ENCODE measurements around the gene ACTR3C. TPM values are rescaled to one million over a fixed set of nuclear protein-coding genes. Genes with fewer than 3 reads are reported as not detected.
"Not testable (repeated sequence)": the region's sequence is repeated elsewhere in the genome, so short reads cannot be mapped to it uniquely, and the experiment has no call there.

The ACTR3C gene
- total RNA-seq, 1 experiment from 2014 or later: 2.2 TPM

DNA sequence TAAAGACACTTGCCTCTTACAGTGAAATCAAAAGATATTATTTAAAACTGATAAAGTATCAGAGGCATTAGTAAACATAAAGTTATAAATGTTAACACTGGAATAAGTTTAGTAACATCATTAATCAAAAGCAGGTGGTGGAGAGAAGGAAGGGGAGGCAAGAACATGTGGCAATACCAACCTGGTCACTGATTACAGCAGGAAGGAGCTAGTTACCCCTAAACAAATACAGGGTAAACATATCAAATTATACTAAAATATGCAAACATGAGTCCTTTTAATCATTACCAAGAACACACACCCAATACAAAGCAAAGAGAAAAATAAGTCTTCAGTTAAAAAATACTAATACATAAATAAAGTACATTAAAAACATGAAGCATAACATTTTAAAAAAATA is 25.4 kb downstream of the ACTR3C start:
- H3K4me1 ChIP-seq (ENCODE audit: insufficient read depth, low read length); H3K14ac ChIP-seq (ENCODE audit: insufficient read depth, low read length); H2AFZ ChIP-seq (ENCODE audit: low read length); H4K8ac ChIP-seq (replicated peaks; ENCODE audit: insufficient read length, low read depth, low read length); H2BK12ac ChIP-seq (ENCODE audit: insufficient read length, low read depth, low read length); H3K27ac ChIP-seq (ENCODE audit: insufficient read length, low read depth, low read length); H2BK15ac ChIP-seq (ENCODE audit: low read depth, low read length); H3K79me1 ChIP-seq (ENCODE audit: insufficient read depth, low read depth, low read length, poor library complexity, severe bottlenecking); H3T11ph ChIP-seq (ENCODE audit: low read length); H3K23me2 ChIP-seq (ENCODE audit: insufficient read length, low read depth, low read length, poor library complexity, severe bottlenecking); H2BK120ac ChIP-seq (ENCODE audit: low read depth, low read length, poor library complexity, severe bottlenecking); H3K9me3 Mint-ChIP-seq; H3K56ac ChIP-seq (ENCODE audit: insufficient read length, low read depth, low read length); H3K9ac ChIP-seq (ENCODE audit: extremely low read depth, insufficient read length, low read length); H3K23ac ChIP-seq (ENCODE audit: insufficient read length, low read depth, low read length); DNase-seq; H3K4me1 Mint-ChIP-seq; H2AK5ac ChIP-seq (ENCODE audit: insufficient read length, low read length); H4K91ac ChIP-seq (ENCODE audit: insufficient read length, low read depth, low read length); H3K18ac ChIP-seq (ENCODE audit: insufficient read length, low read depth, low read length); H3K4me2 ChIP-seq (ENCODE audit: insufficient read depth, insufficient read length, low read length); H4K5ac ChIP-seq (ENCODE audit: insufficient read length, low read depth, low read length); H3K9me3 ChIP-seq (ENCODE audit: control insufficient read depth, low read depth, low read length); H3K27ac Mint-ChIP-seq; H3K4me3 Mint-ChIP-seq; H2BK20ac ChIP-seq (ENCODE audit: low read depth, low read length, poor library complexity, severe bottlenecking); H2BK5ac ChIP-seq (ENCODE audit: insufficient read length, low read length); H3K27me3 ChIP-seq (ENCODE audit: insufficient read depth, low read length); H4K20me1 ChIP-seq (ENCODE audit: control insufficient read depth, insufficient read depth, insufficient read length); H3K79me2 ChIP-seq (ENCODE audit: insufficient read depth, low read length); H3K36me3 Mint-ChIP-seq (ENCODE audit: insufficient read depth in 1 of 3, low read depth in 3 of 3); H3K4ac ChIP-seq (ENCODE audit: low read depth, low read length): not testable (repeated sequence)
- H3K27me3 Mint-ChIP-seq (ENCODE audit: low read depth): peaks cover 21% of the 10 kb centered on the region

- H3K27ac Mint-ChIP-seq; H3K23me2 ChIP-seq (ENCODE audit: insufficient read length, low read depth, low read length, poor library complexity, severe bottlenecking); H4K5ac ChIP-seq (ENCODE audit: insufficient read length, low read depth, low read length); H3K36me3 Mint-ChIP-seq (ENCODE audit: insufficient read depth in 1 of 3, low read depth in 3 of 3); H3K79me1 ChIP-seq (ENCODE audit: insufficient read depth, low read depth, low read length, poor library complexity, severe bottlenecking); H2AK5ac ChIP-seq (ENCODE audit: insufficient read length, low read length); H3K4me2 ChIP-seq (ENCODE audit: insufficient read depth, insufficient read length, low read length); H3K4me1 Mint-ChIP-seq; H3K9me3 ChIP-seq (ENCODE audit: control insufficient read depth, low read depth, low read length); H3K27me3 ChIP-seq (ENCODE audit: insufficient read depth, low read length); DNase-seq; H3K4me1 ChIP-seq (ENCODE audit: insufficient read depth, low read length); H4K20me1 ChIP-seq (ENCODE audit: control insufficient read depth, insufficient read depth, insufficient read length); H3K4me3 Mint-ChIP-seq; H2BK20ac ChIP-seq (ENCODE audit: low read depth, low read length, poor library complexity, severe bottlenecking); H3K18ac ChIP-seq (ENCODE audit: insufficient read length, low read depth, low read length); H3K56ac ChIP-seq (ENCODE audit: insufficient read length, low read depth, low read length); H3K4ac ChIP-seq (ENCODE audit: low read depth, low read length); H3K27ac ChIP-seq (ENCODE audit: insufficient read length, low read depth, low read length); H3K9ac ChIP-seq (ENCODE audit: extremely low read depth, insufficient read length, low read length); H2BK12ac ChIP-seq (ENCODE audit: insufficient read length, low read depth, low read length); H3K23ac ChIP-seq (ENCODE audit: insufficient read length, low read depth, low read length); H3K14ac ChIP-seq (ENCODE audit: insufficient read depth, low read length); H2BK15ac ChIP-seq (ENCODE audit: low read depth, low read length); H4K91ac ChIP-seq (ENCODE audit: insufficient read length, low read depth, low read length); H2BK120ac ChIP-seq (ENCODE audit: low read depth, low read length, poor library complexity, severe bottlenecking); H2AFZ ChIP-seq (ENCODE audit: low read length); H2BK5ac ChIP-seq (ENCODE audit: insufficient read length, low read length); H4K8ac ChIP-seq (replicated peaks; ENCODE audit: insufficient read length, low read depth, low read length); H3K9me3 Mint-ChIP-seq; H3K79me2 ChIP-seq (ENCODE audit: insufficient read depth, low read length); H3T11ph ChIP-seq (ENCODE audit: low read length): not testable (repeated sequence)
- H3K27me3 Mint-ChIP-seq (ENCODE audit: low read depth): peaks cover 15% of the 10 kb centered on the region
- WGBS (ENCODE audit: extremely low coverage, insufficient read length, low lambda C conversion rate): no CpG with 5 or more reads among the region's 10 CpGs
Observed at GRCh38 chr7:150296802-150297201, 26.5 kb downstream of the ACTR3C start.

DNA sequence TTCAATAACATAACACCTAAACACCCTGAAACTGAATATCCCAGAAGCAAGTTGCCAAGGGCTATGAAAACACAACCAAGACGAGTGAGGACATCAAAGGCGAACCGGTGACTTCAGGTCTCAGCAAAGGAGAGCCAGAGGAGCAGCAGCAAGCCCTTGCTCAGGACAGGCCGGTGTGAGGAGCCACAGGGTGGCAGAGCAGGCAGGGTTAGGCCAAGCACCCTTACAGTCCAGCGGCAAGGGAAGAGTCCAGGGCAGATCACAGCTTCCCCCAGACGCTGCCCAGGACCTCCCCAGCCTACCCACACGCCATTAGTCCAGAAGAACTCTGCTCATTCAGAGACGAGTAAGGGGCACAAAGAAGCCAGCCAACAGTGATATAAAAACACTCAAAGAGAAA is 27.7 kb downstream of the ACTR3C start:
- not testable (repeated sequence) for H3K4me1 ChIP-seq (ENCODE audit: insufficient read depth, low read length); DNase-seq; H3K27me3 Mint-ChIP-seq (ENCODE audit: low read depth); H2AK5ac ChIP-seq (ENCODE audit: insufficient read length, low read length); H3K23ac ChIP-seq (ENCODE audit: insufficient read length, low read depth, low read length); H2BK12ac ChIP-seq (ENCODE audit: insufficient read length, low read depth, low read length); H3K9me3 Mint-ChIP-seq; H3K27me3 ChIP-seq (ENCODE audit: insufficient read depth, low read length); H3K4me1 Mint-ChIP-seq; H3K56ac ChIP-seq (ENCODE audit: insufficient read length, low read depth, low read length); H3T11ph ChIP-seq (ENCODE audit: low read length); H3K27ac ChIP-seq (ENCODE audit: insufficient read length, low read depth, low read length); H3K79me1 ChIP-seq (ENCODE audit: insufficient read depth, low read depth, low read length, poor library complexity, severe bottlenecking); H2BK20ac ChIP-seq (ENCODE audit: low read depth, low read length, poor library complexity, severe bottlenecking); H4K91ac ChIP-seq (ENCODE audit: insufficient read length, low read depth, low read length); H3K79me2 ChIP-seq (ENCODE audit: insufficient read depth, low read length); H2BK120ac ChIP-seq (ENCODE audit: low read depth, low read length, poor library complexity, severe bottlenecking); H3K18ac ChIP-seq (ENCODE audit: insufficient read length, low read depth, low read length); H3K9ac ChIP-seq (ENCODE audit: extremely low read depth, insufficient read length, low read length); H4K5ac ChIP-seq (ENCODE audit: insufficient read length, low read depth, low read length); H3K23me2 ChIP-seq (ENCODE audit: insufficient read length, low read depth, low read length, poor library complexity, severe bottlenecking); H3K36me3 Mint-ChIP-seq (ENCODE audit: insufficient read depth in 1 of 3, low read depth in 3 of 3); H3K27ac Mint-ChIP-seq; H3K4me2 ChIP-seq (ENCODE audit: insufficient read depth, insufficient read length, low read length); H4K8ac ChIP-seq (replicated peaks; ENCODE audit: insufficient read length, low read depth, low read length); H2BK5ac ChIP-seq (ENCODE audit: insufficient read length, low read length); H3K9me3 ChIP-seq (ENCODE audit: control insufficient read depth, low read depth, low read length); H3K4ac ChIP-seq (ENCODE audit: low read depth, low read length); H2AFZ ChIP-seq (ENCODE audit: low read length); H2BK15ac ChIP-seq (ENCODE audit: low read depth, low read length); H3K14ac ChIP-seq (ENCODE audit: insufficient read depth, low read length); H3K4me3 Mint-ChIP-seq; H4K20me1 ChIP-seq (ENCODE audit: control insufficient read depth, insufficient read depth, insufficient read length)
- WGBS (ENCODE audit: extremely low coverage, insufficient read length, low lambda C conversion rate): no CpG with 5 or more reads among the region's 8 CpGs

All from H9 (cell line).